ENCODE results near the gene NXNL1. TPM values are rescaled to one million over a fixed set of nuclear protein-coding genes. Genes with fewer than 3 reads are reported as not detected.

NXNL1 gene
- polyA plus RNA-seq, 1 donor, result not detected

DNA sequence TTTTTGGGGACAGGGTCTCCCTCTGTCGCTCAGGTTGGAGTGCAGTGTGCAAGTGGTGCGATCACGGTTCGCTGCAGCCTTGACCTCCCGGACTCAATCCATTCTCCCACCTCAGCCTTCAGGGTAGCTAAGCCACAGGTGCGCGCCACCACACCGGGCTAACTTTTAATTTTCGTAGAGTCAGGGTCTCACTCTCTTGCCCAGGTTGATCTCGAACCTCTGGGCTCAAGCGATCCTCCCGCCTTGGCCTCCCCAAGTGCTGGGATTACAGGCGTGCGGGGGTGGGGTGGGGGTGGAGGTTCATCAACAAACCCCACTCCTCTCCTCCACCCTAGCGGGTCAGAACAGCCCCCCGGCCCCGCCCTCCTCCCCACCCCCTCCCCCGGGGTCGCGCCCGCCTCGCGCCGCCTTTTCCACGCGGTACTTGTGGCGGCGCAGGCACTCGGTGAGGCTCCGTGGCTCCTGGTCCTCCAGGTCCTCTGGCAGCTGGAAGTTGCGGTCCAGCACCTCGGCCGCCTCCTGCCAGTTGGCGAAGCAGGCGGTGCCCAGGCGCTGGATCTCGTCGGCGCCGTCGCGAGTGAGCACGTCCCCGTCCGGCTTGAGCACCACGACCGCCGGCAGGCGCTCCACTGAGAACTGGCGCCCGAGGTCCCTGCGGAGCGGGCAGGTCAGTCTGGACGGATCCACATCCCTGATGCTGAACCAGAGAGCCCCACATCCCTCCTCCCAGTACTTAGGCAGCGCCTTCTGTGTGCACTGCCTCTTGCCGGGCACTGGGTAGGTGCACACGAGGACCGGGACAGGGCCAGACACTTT, 5.2 kb downstream of the NXNL1 start:
- DNase-seq, result no peak

DNA sequence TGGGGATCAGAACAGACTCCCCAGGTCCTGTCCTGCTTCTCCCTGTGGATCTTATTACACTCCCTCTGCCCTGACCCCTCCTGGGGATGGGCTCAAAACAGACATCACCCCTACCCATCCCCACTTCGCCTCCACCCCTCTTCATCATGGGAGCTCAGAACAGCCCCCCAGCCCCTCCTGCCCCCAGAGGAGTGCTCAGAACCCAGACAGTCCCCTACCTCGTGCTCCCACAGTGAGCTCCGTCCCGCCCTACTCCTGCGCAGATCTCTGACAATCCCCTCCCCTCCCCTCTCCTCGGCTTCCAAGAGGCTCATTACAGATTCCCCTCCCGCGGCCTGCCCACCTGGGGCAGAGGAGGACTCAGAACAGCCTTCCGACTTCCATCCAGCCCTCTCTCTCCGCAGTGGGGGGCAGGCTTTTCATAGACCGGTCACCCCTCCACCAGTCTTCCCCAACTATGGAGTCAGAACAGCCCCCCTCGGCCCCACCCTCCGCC, 6.1 kb downstream of the NXNL1 start:
- no peak for DNase-seq

DNA sequence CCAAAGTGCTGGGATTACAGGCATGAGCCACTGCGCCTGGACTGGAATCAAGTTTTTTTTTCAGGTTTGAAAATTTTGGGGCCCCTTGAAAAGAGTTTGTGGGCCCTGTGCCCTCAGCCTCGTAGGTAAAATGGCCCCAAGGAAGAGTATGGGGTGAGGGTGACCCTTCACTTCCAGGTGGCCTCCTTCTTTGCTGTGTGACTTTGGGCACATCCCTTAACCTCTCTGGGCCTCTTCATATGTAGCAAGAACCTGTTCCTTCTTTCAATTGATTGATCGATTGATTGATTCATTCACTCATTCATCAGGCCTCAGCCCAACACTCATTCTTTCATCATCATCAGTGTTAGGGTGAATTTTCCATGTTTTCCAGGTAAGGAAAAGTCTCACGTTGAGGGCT, 8.9 kb downstream of the NXNL1 start:
- no peak for DNase-seq

DNA sequence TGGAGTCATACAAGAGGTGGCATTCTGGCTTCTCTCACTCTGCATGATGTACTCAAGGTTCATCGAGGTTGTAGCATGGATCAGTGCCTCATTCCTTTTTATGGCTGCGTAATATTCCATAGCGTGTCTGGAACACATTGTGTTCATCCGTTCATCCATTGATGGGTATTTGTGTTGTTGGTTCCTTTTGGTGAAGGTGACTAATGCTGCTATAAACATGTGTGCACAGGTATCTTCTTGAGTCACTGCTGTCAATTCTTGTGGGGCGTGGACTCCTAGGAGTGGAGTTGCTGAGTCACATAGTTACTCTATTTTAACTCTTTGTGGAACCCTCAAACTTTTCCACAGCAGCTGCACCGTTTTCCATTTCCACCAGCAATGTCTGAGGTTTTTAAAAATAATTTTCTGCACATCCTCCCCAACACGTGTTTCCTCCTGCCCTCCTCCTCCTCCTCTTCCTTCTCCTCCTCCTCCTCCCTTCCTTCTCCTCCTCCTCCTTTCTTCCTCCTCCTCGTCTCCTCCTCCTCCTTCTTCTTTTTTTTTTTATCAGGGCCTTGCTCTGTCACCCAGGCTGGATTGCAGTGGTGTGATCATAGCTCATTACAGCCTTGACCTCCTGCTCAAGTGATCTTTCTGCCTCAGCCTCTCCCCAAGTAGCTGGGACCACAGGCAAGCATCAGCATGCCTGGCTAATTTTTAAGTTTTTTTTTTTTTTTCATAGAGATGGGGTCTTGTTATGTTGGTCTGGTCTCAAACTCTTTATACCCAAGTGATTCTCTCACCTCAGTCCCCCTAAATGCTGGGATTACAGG, 10.3 kb downstream of the NXNL1 start:
- no peak for DNase-seq

DNA sequence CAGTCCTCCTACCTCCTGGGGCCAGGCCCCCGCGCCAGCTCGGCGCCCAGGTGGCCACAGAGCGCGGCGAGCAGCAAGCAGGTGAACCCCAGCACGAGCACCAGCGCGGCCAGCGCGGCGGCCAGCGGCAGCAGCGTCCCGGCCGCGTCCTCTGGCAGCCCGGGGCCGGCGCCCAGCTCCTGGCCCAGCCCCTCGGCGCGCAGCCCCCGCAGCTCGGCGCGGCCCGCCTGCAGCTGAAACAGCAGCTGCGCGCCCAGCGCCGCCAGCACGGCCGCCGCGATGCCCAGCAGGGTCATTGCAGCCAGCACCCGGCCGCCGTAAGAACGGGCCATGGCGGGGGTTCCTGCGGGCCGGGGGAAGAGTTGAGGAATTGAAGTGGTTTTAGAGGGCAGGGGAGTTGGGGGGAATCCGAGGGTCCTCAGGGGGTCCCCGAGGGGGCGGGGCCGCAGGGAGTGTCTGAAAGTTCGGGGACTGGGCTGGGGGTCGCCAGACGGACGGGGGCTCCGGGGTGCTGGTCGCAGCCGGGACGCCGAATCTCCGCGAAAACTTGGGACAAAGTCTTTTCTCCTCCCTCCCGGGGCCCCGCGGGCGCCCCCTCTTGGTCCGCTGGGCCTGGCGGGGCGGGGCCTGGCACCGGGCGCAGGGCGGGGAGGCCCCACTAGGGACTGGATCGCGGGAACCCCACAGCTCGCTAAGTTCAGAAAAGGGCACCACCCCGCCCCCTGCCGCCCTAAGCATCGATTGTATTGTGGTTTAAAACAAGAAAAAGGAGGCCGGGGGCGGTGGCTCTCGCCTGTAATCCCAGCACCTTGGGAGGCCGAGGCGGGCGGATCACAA, 12.4 kb downstream of the NXNL1 start, which contains the start of gene TMEM221:
Gene TMEM221 (minus strand): TSS at position 538 of the 837 bp plus-strand sequence. CDS start 206 bp downstream, at position 332.
- peak; percentile 43 for DNase-seq

DNA sequence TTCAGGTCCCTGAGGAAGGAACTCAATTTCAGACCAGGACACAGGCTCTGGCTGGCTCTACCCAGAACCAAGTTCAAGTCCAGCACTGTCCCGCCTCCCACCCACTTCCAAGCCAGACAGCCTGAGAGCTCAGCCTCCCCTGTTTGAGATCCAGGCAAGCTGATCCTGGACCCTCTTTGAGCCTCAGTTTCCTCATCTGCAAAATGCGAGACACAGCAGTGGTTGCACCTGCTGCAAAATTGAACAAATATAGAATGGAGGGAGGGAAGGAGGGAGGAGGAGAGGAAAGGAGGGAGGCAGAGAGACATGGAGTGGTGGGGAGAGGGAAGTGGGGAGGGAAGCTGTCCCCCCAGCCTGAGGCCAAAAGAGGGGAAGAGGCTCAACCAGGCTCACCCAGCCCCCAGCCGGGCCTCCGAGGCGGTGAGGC, 13.0 kb downstream of the NXNL1 start:
- no peak for DNase-seq

DNA sequence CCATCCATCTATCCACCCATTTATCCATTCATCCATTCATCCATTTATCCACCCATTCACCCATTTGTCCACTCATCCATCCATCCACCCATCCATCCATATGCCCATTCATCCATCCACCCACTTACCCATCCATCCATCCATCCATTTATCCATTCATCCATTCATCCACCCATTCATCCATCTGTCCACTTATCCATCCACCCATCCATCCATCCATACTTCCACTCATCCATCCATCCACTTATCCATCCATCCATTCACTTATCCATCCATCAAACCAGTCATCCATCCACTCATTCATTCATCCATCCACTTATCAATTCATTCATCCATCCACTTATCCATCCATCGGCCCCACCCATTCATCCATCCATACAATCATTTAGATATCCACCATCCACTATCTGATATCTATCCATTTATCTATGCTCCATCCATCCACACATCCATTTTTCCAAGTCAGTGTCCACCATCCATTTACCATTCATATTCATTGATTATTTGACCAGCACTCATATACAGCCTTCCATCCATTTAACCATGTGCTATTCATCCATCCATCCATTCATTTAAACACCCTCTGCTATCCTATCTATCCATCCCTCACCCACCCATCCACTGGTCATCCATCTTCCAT, 15.1 kb downstream of the NXNL1 start:
- DNase-seq, result no peak

DNA sequence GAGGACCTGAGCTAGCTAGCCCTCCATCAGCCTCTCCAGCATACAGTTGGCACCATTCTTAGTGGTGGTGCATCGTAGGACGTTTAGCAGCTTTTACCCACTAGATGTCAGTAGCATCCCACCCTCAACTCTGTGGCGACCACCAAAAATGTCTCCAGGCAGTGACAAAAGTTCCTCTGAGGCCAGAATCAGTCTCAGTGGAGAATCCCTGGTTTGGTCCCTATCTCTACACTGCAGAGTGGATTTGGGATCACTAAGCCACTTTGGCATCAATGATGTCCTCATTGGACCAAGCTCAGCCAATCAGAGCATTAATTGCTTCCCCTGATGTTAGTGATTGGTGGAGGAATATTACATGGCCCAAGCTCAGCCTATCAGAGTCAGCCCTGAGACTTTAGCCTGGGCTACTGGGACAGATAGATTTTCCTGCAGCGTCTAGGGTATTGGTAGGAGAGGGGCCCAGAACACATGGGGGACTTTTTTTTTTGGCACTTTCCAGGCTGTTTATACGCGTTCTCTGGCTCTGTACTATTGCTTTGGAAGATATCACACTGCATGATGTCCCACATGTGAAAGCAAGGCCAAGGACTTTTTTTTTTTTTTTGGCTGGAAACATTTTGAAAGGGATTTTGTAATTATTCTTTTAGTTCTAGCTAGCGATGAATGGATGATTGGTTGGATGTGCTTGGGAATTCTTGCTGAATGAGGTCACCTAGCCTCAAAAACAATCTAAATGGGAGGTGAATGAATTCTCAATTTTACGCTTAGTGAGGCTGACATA, 19.3 kb downstream of the NXNL1 start:
- no peak for DNase-seq

DNA sequence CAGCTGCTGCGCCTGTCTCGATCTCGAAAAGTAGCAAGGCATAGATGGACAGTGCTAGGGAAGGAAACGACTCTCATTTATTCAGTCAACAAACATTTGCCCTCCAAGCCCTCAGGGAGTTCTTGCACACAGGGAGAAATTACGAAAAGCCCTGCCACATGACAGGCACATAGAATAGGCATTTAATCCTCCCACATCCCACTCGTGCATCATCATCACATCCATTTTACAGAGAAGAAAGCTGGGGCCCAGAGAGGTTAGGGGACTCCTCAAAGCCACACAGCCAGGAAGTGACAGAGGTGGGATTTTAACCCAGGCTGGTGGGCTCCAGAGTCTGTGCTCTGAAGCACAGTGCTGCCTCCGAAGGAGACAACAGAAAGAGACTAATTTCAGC, 23.9 kb downstream of the NXNL1 start:
- DNase-seq, result no peak

DNA sequence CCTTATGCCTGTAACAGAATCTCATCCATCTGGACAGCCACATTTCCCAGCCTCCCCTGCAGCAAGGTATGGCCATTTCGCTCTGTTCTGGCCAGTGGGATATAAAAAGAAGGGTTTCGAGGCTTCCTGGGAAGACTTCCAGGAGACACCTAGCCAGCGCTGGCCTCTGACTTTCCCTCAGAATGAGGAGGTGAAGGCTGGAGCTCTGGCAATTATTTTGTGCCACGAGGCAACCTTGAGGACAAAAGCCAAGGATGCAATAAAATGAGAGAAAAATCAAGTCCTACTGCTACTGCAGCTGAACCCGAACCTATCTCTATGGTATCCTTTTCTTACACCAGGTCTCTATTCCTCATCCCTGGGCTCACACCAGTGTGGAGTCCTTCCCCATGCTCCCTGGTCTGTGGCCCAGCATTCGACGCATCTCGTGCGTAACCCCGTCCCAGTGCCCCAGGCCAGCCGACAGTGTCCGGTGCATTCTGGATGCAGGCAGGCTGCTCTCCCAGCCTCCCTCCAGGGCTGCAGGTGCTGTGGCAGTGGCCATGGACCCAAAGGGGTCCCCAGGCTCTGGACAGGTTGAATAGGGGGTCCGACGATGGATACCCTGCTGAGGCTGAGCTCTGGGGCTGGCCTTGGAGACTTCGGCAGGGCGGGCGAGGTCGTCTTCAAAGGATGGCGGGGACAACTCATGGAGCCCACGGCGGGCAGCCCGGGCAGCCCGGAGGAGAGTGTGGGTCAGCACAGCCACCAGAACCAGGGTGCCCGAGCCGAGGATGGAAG, 24.4 kb downstream of the NXNL1 start:
- DNase-seq, result no peak

DNA sequence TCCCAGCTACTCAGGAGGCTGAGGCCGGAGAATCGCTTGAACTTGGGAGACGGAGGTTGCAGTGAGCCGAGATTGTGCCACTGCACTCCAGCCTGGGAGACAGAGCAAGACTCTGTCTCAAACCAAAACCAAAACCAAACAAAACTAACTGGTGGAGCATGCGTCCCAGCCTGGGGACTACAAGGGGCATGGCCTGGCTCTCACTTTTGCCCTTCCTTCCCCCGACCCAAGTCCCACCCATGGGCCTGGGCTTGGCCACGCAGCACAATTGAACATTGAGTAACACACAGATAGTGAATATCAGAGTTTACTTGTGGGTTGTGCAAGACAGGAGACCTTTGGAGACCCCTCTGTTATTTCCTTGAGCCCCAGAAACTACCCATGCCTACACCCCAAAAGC, 25.5 kb downstream of the NXNL1 start:
- DNase-seq, result no peak

DNA sequence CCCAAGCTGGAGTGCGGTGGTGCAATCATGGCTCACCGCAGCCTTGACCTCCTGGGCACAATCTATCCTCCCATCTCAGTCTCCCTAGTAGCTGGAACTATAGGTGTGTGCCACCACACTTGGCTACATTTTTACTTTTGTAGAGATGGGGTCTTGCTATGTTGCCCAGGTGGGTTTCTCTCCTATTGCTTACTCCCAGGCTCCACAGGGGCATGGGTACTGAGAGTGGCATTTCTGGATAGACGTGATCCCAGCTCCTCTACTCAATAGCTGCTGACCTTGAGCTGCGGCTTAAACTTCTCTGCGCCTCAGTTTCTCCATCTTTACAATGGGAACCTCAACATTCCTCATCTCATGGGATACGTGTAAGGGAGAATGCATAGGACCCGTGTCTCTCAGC, 29.3 kb downstream of the NXNL1 start:
- DNase-seq, result no peak

DNA sequence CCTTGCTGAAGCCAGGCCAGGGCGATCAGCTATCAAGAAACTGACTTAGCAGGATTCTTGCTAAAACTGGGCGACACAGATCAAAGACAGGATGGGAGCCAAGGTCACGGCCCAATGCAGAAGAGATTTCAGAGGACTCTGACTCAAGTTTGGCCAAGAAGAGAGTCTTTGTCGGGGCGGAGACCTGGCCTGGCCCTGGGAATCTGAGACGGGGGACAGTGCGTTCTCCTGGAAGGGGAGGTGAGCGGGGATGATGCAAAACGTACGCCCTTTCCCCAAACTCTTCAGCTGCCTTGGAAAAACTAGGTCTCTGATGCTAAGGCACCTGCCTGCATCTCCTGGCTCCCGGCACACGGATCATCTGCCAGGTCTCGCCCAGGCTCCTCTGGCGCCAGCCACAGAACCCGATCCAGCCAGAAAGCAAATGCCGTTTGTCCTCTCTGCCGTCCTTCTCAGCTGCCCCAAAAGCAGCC, 31.0 kb downstream of the NXNL1 start:
- no peak for DNase-seq

DNA sequence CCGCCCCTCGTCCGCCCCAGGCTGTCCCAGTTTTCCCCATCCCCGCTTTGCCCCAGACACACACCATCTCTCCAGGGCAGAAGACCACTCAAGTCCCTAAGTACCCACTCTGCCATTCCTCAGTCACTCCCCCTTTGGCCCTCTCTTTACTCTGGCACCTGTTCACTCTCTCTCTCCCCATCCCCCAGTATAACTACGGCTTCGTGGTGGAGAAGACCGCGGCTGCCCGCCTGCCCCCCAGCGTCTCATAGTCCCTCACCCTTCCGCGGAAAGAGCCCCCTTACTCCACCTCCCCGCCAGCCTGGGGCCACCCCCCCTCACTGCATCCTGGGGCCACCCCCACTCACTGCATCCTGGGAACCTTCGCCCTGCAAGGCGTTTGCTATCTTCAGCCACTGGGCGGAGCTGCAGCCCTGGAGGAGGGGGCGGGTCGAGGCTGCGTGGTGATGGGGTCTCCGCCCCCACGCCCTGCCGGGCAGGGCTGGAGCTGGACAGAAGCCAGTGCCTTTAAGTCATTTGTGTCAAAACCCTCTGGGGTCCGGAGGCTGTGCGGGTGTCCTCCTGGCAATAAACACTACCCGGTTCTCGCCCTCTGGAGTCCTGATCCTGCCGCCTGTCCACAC, 35.9 kb downstream of the NXNL1 start:
- DNase-seq, result no peak

DNA sequence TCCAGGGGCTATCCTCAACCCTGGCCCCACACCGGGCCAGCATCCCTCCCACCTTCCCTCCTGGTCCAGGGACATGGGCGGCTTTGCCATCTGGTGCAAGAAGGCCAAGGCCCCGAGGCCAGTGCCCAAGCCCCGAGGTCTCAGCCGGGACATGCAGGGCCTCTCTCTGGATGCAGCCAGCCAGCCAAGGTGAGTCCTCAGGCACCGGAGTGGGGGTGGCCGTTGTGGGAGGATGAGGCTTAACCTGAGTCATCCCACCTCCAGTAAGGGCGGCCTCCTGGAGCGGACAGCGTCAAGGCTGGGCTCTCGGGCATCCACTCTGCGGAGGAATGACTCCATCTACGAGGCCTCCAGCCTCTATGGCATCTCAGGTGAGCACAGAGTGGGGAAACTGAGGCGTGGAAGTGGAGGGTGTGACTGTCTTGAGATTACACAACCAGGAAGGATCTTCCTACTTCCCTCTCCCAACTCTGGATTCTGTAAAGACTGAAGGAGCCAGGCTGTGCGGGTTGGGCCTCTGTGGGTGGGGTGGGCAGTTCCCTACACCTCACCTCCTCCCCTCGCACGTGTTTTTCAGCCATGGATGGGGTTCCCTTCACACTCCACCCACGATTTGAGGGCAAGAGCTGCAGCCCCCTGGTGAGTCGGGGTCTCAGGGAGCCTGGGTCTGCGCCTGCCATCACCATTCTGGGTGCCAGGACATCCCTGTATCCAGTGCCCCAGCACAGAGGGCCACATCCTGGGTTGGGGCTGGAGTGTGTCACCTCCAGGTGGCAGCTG, 37.1 kb downstream of the NXNL1 start:
- no peak for DNase-seq

DNA sequence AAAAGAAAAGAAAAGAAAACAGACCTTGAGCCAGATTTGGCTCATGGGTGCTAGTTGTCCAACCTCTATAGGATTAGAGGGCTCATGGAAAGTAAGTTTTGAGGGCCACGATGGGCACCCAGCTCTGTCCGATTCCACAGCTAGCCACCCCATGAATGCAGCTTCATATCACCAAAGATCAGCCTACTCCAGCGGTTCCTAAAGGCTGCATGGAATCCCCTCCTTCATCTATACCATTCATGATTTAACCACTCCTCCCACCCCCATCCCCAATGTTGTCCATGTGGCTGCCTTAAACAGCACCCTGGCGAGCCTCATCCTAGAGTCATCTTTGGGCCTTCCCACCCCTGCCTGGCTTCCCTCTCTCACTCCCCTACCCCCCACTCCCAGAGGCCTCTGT, 38.8 kb downstream of the NXNL1 start:
- DNase-seq, result no peak

DNA sequence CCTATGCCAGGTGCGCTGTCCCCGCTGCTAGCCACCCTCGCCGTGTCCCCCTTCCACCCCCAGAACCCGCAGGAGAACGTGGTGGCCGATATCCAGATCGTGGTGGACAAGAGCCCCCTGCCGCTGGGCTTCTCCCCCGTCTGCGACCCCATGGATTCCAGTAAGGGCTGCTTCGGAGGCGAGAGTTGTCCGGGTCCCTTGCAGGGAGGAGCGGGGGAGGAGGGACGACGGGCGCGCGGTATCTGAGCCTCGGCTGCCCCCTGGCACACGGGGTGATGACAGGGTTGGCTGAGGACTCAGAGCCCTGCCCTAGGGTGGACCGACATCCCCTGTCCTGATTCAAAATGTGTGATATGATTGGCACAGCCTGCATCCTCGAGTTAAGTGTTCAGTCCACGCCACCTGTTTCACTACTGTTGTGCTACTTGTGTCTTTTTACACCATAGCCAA, 40.2 kb downstream of the NXNL1 start:
- DNase-seq, result no peak

DNA sequence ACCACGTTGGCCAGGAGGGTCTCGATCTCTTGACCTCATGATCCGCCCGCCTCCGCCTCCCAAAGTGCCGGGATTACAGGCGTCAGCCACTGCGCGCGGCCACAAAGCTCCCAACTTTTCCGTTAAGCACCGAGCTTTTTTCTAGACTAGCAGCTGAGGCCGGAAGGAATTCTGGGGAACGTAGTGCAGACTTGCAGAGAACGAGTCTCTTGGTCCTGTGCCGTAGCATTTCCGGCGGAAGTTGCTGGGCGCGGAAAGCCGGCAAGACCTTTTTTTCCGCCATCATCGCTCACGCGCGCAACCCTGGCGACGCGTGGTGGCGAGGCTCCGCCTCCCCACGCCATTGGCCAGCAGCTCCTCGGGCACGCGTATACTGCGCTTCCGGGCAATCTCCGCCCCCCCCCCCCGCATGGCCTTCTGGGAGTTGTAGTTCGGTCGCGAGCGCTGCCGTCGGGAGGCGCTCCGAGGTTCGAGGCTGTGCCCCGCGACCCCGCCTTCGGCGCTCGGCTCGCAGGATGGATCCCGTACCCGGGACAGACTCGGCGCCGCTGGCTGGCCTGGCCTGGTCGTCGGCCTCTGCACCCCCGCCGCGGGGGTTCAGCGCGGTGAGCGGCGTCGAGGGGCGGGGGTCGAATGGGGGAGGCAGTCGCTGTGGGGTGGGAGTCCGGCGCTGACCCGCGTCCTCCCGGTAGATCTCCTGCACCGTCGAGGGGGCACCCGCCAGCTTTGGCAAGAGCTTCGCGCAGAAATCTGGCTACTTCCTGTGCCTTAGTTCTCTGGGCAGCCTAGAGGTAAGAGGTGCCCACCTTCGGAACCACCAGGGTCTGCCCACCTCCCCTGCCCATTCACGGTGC, 40.9 kb downstream of the NXNL1 start, which contains the start of gene MVB12A:
Gene MVB12A (plus strand): TSS at position 427 of the 854 bp plus-strand sequence. CDS start 89 bp downstream, at position 516.
- DNase-seq, result peak; percentile 100

Data from hindlimb muscle (tissue), 1 donor.